ENCODE data around the gene CCDC7. TPM values are rescaled to one million over a fixed set of nuclear protein-coding genes. Genes with fewer than 3 reads are reported as not detected.
"Not testable (repeated sequence)": the region's sequence is repeated elsewhere in the genome, so short reads cannot be mapped to it uniquely, and the experiment has no call there.

CCDC7 gene
- total RNA-seq, 1 donor from 2014 or later, result 9.0 TPM

DNA sequence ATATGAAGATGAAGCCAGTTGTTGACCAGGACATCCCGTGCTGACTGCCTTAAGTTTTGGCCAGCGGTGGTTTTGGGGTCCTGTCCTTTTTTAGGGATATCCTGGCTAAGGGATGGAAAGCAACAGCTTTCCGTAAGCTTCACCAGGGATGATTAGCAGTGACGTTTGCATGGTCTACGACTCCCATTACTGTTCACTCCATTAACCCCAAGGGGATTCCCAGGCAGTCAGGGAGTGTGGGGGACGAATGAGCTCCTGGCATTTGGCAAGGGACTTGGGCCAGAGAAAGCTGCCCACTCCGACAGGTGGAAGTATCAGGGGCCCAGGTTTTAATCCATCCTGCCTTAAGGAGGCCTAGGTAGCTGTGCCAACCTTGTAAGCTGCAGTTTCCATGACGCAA lies 445.3 kb downstream of the CCDC7 start:
- H3K4me1 Mint-ChIP-seq (ENCODE audit: unreplicated experiment), result peaks cover 5% of the 10 kb centered on the region
- peaks cover 10% of the 10 kb centered on the region for H3K36me3 Mint-ChIP-seq
- H3K27me3 Mint-ChIP-seq, result no peaks in the 10 kb centered on the region
- H3K27ac Mint-ChIP-seq, result no peak overlapping the region
- no peaks in the 10 kb centered on the region for H3K9me3 Mint-ChIP-seq
- no peak for DNase-seq (ENCODE audit: extremely low spot score, unreplicated experiment)
- no peak overlapping the region for H3K4me3 Mint-ChIP-seq
- TF ChIP-seq, protein P1, sequence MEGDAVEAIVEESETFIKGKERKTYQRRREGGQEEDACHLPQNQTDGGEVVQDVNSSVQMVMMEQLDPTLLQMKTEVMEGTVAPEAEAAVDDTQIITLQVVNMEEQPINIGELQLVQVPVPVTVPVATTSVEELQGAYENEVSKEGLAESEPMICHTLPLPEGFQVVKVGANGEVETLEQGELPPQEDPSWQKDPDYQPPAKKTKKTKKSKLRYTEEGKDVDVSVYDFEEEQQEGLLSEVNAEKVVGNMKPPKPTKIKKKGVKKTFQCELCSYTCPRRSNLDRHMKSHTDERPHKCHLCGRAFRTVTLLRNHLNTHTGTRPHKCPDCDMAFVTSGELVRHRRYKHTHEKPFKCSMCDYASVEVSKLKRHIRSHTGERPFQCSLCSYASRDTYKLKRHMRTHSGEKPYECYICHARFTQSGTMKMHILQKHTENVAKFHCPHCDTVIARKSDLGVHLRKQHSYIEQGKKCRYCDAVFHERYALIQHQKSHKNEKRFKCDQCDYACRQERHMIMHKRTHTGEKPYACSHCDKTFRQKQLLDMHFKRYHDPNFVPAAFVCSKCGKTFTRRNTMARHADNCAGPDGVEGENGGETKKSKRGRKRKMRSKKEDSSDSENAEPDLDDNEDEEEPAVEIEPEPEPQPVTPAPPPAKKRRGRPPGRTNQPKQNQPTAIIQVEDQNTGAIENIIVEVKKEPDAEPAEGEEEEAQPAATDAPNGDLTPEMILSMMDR (conservative IDR thresholded peaks at IDR 0.05), result no peak

DNA sequence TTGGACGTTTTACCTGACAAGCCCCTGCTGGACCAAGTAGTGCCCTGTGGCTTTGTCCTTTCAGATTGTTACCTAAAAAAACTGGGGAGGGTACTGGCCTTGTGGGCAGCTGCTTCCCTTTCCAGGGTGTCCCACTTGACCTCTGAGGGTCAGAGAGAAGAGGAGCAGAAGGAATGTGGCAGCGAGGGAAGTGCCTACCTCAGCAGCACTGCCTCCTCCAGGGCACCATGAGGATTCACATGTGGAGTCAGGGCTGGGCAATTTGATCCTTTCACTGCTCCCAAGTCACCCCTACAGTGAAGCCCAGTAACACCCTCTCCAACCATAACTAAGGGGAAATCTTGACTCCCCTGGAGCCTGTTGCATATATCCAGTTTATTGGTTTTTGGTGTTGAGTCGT lies 447.5 kb downstream of the CCDC7 start:
- Mint-ChIP-seq H3K9me3 (no peaks in the 10 kb centered on the region), H3K36me3 (peaks cover 20% of the 10 kb centered on the region), H3K27me3 (no peaks in the 10 kb centered on the region), H3K4me3 (no peak overlapping the region), H3K4me1 (ENCODE audit: unreplicated experiment) (peaks cover 5% of the 10 kb centered on the region), H3K27ac (no peak overlapping the region)
- no peak for DNase-seq (ENCODE audit: extremely low spot score, unreplicated experiment)
- TF ChIP-seq, protein P1 (conservative IDR thresholded peaks at IDR 0.05), result peak; percentile 34

DNA sequence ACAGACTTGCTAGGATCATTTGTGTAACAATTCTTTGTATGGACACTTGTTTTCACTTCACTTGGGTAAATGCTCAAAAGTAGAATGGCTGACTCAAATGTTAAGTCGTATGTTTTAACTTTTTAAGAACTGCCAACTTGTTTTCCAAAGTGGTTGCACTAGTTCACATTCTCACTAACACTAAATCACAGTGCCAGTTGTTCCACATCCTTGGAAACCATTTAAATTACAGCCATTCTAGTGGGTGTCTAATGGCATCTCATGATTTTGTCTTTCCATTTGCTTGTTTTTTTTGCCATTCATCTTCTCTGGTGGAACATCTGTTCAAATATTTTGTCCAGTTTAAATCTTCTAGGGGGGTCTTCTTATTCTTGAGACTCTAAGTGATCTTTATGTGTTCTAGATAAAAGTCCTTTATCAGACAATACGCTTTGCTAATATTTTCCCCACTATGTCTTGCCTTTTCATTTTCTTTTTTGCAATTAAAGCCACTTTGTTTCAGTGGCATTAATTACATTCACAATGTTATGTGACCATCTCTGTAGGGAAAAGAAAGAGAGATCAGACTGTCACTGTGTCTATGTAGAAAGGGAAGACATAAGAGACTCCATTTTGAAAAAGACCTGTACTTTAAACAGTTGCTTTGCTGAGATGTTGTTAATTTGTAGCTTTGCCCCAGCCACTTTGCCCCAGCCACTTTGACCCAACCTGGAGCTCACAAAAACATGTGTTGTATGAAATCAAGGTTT lies 448.1 kb downstream of the CCDC7 start:
- H3K4me1 Mint-ChIP-seq (ENCODE audit: unreplicated experiment), result peaks cover 5% of the 10 kb centered on the region
- TF ChIP-seq, protein P1 (conservative IDR thresholded peaks at IDR 0.05), result no peak
- no peaks in the 10 kb centered on the region for H3K9me3 Mint-ChIP-seq

DNA sequence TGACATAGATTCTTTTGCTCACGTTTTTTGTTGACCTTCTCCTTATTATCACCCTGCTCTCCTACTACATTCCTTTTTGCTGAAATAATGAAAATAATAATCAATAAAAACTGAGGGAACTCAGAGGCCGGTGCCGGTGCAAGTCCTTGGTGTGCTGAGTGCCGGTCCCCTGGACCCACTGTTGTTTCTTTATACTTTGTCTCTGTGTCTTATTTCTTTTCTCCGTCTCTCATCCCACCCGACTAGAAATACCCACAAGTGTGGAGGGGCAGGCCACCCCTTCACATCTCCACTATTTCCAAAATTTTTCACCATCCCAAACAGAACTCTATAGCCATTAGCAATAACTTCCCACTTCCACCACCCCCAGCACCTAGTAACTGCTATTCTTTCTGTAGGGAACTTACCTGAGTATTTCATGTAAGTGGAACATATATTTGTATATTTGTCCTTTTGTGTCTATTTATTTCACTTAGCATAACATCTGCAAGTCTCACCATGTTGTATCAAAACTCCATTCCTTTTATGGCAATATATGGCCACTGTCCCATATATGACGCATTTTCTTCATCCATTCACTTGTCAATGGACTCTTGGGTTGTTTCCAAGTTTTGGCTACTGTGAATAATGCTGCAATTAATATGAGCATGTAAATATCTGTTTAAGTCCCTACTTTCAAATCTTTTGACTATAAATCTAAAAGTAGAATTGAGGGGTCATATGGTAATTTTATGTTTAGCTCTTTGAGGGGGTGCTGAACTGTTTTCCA lies 449.4 kb downstream of the CCDC7 start:
- peaks cover 25% of the 10 kb centered on the region for H3K36me3 Mint-ChIP-seq
- not testable (repeated sequence) for H3K4me3 Mint-ChIP-seq; DNase-seq (ENCODE audit: extremely low spot score, unreplicated experiment); H3K27me3 Mint-ChIP-seq; H3K4me1 Mint-ChIP-seq (ENCODE audit: unreplicated experiment); H3K27ac Mint-ChIP-seq; H3K9me3 Mint-ChIP-seq

More for the DNA sequence above, 448.1 kb downstream of the CCDC7 start:
- Mint-ChIP-seq H3K27me3 (no peaks in the 10 kb centered on the region), H3K4me3 (no peak overlapping the region), H3K36me3 (peaks cover 24% of the 10 kb centered on the region), H3K27ac (no peak overlapping the region)
- DNase-seq (ENCODE audit: extremely low spot score, unreplicated experiment), result no peak

DNA sequence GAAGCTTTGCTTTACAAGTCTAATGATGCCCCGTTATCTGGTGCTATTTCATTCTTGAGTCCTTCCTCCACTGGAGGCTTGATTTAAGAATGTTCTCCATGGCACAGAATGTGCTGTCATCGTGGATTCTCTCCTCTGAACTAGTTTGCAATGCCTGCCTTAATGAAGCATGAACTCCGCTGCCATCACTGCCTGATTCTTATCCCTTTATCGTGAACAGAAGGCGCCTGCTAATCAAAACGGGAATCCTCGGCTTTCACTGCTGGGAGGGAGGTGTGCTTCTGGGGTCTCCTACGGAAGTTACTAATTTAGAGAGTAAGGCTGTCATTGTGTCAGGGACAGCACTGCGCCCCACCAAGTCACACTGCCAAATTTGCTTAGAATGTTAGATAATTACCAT lies 455.9 kb downstream of the CCDC7 start:
- Mint-ChIP-seq H3K27me3 (no peaks in the 10 kb centered on the region), H3K36me3 (peaks cover 17% of the 10 kb centered on the region)

More for the DNA sequence above, 455.9 kb downstream of the CCDC7 start:
- no peak for DNase-seq (ENCODE audit: extremely low spot score, unreplicated experiment)
- Mint-ChIP-seq H3K4me3 (no peak overlapping the region), H3K27ac (no peak overlapping the region), H3K9me3 (no peaks in the 10 kb centered on the region), H3K4me1 (ENCODE audit: unreplicated experiment) (no peaks in the 10 kb centered on the region)
- TF ChIP-seq, protein P1 (conservative IDR thresholded peaks at IDR 0.05), result no peak
